GM12878 (cell line): ENCODE data around the gene ZSCAN9. TPM values are rescaled to one million over a fixed set of nuclear protein-coding genes. Genes with fewer than 3 reads are reported as not detected.

Experiments used
- BACH1 ChIP-seq: fragments of 450-650 bp; IDR thresholded peaks from 2 replicates; pipeline ENCODE4 v1.6.1; 2017; ENCODE audit warnings: mild to moderate bottlenecking, borderline replicate concordance
- BRCA1 ChIP-seq: IDR thresholded peaks from 2 replicates; pipeline ENCODE4 v1.6.1; 2011; ENCODE audit warnings: low read depth, low read length, improper control_type of control experiment
- MYB ChIP-seq: fragments of 150-350 bp; IDR thresholded peaks from 2 replicates; pipeline ENCODE4 v1.6.1; 2014; ENCODE audit warnings: mild to moderate bottlenecking, low read depth, low read length, borderline replicate concordance
- SPI1 ChIP-seq: IDR thresholded peaks from 2 replicates; pipeline ENCODE4 v1.6.1; 2011; ENCODE audit warnings: low read depth, mild to moderate bottlenecking, low read length, moderate library complexity, borderline replicate concordance; ENCODE audit not compliant: insufficient read depth
- ZNF217 ChIP-seq: fragments of 450-650 bp; IDR thresholded peaks from 2 replicates; pipeline ENCODE4 v1.6.1; 2017; ENCODE audit warnings: antibody characterized with exemption, mild to moderate bottlenecking
- polyA plus RNA-seq, 11 experiments: library from polyadenylated mRNA; depleted of rRNA in 4 of 11; unstranded in 6 of 11; stranded (reverse) in 5 of 11; fragments of >200 nt; fragmentation: Nextera tagmentation in 4 of 11; fragmentation: Illumina TruSeq in 1 of 11; extraction: Ambion mirVana in 4 of 11; extraction: Trizol in 1 of 11; gene quantifications; 1 replicate in 1 of 11; 2 replicates in 10 of 11; pipeline versions ENCODE4 v1.2.1 to v1.2.3, GENCODE V29; 2011 to 2016; ENCODE audit warnings: inconsistent platforms in 2 of 11, missing spikeins in 2 of 11, low read depth in 1 of 11
- total RNA-seq, 4 experiments: library from RNA; depleted of rRNA in 3 of 4; stranded (reverse); fragments of >200 nt in 3 of 4; fragmentation: Illumina TruSeq in 1 of 4; extraction: Trizol in 1 of 4; gene quantifications; 2 replicates each; pipeline versions ENCODE4 v1.2.1 to v1.2.3, GENCODE V29; 2013 to 2021
- TF ChIP-seq, protein P1 (sequence below): fragments of 450-650 bp; formaldehyde crosslinking; IDR thresholded peaks from 2 replicates; pipeline ENCODE4 v1.4.0; 2022; ENCODE audit warnings: mild to moderate bottlenecking, moderate library complexity
- TF ChIP-seq, protein P2 (sequence below): IDR thresholded peaks from 2 replicates; pipeline ENCODE4 v1.6.1; 2011; ENCODE audit warnings: low read depth, mild to moderate bottlenecking, low read length, moderate library complexity, borderline replicate concordance; ENCODE audit errors: extremely low read depth

ZSCAN9 gene
- total and polyA plus RNA-seq, 10 of the 15 experiments (the other 5 are each of a cell fraction or from before 2014, with no cell fraction given), result 8.1 to 28.7 (median 17.4) TPM

DNA sequence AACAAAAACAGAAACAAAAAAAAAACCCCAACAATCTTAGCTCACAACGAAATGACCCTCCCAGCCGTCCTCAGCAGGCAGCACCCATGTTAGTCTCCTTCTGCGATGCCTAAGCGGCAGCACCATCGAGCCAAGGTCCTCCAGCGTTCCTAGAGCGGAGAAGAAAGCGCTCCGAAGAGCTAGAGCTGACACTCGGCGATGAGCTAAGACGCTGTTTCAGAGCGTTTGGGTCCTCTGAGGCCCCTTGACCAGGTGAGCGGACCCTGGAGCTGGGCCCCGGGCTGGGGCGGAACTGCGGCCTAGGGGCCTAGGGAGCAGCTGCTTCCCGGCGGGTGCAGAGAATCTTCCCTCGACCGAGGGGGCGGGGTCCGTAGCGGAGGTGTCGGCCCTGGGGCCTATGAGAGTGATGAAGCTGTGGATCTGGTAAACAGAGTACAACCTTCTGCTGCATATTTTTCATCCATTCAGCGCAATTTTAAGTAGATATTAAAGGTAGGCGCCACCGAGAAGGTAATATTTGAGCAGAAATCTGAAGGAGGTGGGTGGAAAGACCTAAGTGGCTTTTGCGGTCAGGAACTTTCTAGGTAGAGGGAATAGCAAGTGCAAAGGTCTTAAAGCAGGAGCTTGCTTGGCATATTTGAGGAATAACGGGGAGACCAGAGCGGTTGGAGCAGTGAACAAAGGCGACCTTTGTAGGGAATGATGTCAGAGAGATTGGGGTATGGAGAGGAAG is 42.1 kb downstream of the ZSCAN9 start, which contains the start of gene ZSCAN26 (continued):
- TF ChIP-seq, protein P1, sequence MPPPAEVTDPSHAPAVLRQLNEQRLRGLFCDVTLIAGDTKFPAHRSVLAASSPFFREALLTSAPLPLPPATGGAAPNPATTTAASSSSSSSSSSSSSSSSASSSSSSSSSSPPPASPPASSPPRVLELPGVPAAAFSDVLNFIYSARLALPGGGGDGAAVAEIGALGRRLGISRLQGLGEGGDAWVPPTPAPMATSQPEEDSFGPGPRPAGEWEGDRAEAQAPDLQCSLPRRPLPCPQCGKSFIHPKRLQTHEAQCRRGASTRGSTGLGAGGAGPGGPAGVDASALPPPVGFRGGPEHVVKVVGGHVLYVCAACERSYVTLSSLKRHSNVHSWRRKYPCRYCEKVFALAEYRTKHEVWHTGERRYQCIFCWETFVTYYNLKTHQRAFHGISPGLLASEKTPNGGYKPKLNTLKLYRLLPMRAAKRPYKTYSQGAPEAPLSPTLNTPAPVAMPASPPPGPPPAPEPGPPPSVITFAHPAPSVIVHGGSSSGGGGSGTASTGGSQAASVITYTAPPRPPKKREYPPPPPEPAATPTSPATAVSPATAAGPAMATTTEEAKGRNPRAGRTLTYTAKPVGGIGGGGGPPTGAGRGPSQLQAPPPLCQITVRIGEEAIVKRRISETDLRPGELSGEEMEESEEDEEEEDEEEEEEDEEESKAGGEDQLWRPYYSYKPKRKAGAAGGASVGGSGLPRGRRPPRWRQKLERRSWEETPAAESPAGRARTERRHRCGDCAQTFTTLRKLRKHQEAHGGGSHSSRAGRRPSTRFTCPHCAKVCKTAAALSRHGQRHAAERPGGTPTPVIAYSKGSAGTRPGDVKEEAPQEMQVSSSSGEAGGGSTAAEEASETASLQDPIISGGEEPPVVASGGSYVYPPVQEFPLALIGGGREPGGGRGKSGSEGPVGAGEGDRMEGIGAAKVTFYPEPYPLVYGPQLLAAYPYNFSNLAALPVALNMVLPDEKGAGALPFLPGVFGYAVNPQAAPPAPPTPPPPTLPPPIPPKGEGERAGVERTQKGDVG (CRISPR knock-in tag), result no peak
- TF ChIP-seq SPI1, result no peak
- no peak for TF ChIP-seq ZNF217
- no peak for TF ChIP-seq BACH1
- TF ChIP-seq MYB, result no peak
- TF ChIP-seq BRCA1, result no peak
- TF ChIP-seq, protein P2, sequence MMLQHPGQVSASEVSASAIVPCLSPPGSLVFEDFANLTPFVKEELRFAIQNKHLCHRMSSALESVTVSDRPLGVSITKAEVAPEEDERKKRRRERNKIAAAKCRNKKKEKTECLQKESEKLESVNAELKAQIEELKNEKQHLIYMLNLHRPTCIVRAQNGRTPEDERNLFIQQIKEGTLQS, result no peak
